Measurements from ENCODE around the gene PDE9A. TPM values are rescaled to one million over a fixed set of nuclear protein-coding genes. Genes with fewer than 3 reads are reported as not detected.

Gene PDE9A
- total RNA-seq, 1 experiment from 2014 or later = 44.8 TPM

DNA sequence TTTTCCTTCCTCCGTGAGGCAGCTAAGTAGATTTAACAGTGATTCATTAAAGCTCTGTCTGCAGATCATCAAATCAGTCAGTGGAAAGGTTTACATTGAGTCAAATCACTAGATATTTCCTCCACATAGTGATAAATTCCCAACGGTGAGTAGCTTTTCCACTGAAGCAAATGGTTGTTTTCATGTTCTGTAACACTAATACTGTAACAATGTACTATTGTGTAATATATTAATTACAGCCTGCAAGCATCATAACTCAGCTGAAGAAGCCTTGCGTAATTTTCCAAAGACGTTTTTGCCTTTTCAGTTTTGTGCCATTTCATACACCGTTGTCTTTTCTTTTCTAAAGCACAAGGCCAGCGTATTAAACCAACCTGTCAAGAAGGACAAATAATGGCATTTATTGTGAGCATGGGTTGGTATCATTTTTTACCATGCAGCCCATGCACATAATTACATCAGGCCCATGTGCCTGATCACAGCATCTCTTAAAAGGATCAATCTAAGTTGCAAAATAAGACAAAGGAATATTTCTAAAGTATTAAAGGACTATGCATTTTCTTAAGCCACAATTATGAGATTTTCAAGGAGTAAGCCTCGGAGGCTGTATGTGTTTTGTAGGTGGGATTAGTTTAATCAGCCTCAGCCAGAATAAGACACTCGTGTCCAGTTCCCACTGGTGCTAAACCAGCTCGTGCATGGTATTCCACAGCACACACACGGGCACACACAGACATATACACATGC is 16.7 kb upstream of the PDE9A start:
- H3K27me3 Mint-ChIP-seq (ENCODE audit: low read depth) = peaks cover under 1% of the 10 kb centered on the region; the same call in 1 of the 2 replicates
- H3K4me3 Mint-ChIP-seq = no peak overlapping the region
- POLR2A ChIA-PET = no interaction called here
- H3K27ac Mint-ChIP-seq = no peak overlapping the region
- CTCF ChIA-PET = interaction anchor here (1.0 to 4.0 kb wide), 4 partner anchors 16 to 43 kb away, joined by 4 to 27 read pairs (median 10); partner anchors contain the start of gene PDE9A
- peaks cover 19% of the 10 kb centered on the region for H3K4me1 Mint-ChIP-seq
- H3K9me3 Mint-ChIP-seq = no peaks in the 10 kb centered on the region
- H3K36me3 Mint-ChIP-seq = no peaks in the 10 kb centered on the region
- DNase-seq (ENCODE audit: low spot score) (no peak), ATAC-seq (no peak)
- TF ChIP-seq TP53 (CRISPR knock-in tag; IDR thresholded peaks at IDR 0.05) (no peak), SMAD4 (CRISPR knock-in tag; IDR thresholded peaks at IDR 0.05) (no peak), NR3C1 (CRISPR knock-in tag; conservative IDR thresholded peaks at IDR 0.05; ENCODE audit: low read depth) (no peak), GABPB1 (CRISPR knock-in tag; IDR thresholded peaks at IDR 0.05) (no peak), ZNF671 (CRISPR knock-in tag; IDR thresholded peaks at IDR 0.05) (no peak), ZNF396 (CRISPR knock-in tag; IDR thresholded peaks at IDR 0.05; ENCODE audit: borderline replicate concordance) (no peak)
- TF ChIP-seq, protein P1, sequence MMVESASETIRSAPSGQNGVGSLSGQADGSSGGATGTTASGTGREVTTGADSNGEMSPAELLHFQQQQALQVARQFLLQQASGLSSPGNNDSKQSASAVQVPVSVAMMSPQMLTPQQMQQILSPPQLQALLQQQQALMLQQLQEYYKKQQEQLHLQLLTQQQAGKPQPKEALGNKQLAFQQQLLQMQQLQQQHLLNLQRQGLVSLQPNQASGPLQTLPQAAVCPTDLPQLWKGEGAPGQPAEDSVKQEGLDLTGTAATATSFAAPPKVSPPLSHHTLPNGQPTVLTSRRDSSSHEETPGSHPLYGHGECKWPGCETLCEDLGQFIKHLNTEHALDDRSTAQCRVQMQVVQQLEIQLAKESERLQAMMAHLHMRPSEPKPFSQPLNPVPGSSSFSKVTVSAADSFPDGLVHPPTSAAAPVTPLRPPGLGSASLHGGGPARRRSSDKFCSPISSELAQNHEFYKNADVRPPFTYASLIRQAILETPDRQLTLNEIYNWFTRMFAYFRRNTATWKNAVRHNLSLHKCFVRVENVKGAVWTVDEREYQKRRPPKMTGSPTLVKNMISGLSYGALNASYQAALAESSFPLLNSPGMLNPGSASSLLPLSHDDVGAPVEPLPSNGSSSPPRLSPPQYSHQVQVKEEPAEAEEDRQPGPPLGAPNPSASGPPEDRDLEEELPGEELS (CRISPR knock-in tag; IDR thresholded peaks at IDR 0.05) = no peak
- TF ChIP-seq, protein P2, sequence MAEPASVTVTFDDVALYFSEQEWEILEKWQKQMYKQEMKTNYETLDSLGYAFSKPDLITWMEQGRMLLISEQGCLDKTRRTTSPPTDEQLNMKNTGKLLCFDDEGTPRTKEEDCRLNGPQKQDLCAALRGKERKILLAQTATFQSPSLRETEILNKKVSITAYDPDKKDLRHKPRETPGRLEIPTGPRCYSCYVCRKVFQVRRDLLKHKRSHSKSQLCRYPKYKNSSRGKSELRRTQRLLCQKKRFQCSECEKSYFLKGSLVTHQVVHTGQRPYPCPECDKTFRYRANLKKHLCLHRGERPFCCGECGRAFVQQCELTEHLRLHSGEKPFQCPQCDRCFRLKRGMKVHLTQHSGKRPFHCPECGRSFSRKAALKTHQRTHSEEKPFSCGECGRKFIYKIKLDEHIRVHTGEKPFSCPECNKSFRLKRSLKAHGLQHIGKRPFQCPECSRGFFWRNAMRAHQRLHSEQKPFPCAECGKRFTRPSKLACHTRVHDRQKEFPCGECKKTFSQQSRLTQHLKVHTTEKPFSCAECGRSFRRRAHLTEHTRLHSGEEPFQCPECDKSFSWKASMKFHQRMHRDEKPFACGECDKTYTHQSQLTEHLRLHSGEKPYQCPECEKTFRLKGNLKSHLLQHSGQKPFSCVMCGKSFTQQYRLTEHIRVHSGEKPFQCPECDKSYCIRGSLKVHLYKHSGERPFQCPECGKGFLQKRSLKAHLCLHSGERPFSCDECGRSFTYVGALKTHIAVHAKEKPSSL (CRISPR knock-in tag; conservative IDR thresholded peaks at IDR 0.05) = no peak
- TF ChIP-seq, protein P3, sequence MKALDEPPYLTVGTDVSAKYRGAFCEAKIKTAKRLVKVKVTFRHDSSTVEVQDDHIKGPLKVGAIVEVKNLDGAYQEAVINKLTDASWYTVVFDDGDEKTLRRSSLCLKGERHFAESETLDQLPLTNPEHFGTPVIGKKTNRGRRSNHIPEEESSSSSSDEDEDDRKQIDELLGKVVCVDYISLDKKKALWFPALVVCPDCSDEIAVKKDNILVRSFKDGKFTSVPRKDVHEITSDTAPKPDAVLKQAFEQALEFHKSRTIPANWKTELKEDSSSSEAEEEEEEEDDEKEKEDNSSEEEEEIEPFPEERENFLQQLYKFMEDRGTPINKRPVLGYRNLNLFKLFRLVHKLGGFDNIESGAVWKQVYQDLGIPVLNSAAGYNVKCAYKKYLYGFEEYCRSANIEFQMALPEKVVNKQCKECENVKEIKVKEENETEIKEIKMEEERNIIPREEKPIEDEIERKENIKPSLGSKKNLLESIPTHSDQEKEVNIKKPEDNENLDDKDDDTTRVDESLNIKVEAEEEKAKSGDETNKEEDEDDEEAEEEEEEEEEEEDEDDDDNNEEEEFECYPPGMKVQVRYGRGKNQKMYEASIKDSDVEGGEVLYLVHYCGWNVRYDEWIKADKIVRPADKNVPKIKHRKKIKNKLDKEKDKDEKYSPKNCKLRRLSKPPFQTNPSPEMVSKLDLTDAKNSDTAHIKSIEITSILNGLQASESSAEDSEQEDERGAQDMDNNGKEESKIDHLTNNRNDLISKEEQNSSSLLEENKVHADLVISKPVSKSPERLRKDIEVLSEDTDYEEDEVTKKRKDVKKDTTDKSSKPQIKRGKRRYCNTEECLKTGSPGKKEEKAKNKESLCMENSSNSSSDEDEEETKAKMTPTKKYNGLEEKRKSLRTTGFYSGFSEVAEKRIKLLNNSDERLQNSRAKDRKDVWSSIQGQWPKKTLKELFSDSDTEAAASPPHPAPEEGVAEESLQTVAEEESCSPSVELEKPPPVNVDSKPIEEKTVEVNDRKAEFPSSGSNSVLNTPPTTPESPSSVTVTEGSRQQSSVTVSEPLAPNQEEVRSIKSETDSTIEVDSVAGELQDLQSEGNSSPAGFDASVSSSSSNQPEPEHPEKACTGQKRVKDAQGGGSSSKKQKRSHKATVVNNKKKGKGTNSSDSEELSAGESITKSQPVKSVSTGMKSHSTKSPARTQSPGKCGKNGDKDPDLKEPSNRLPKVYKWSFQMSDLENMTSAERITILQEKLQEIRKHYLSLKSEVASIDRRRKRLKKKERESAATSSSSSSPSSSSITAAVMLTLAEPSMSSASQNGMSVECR (CRISPR knock-in tag; IDR thresholded peaks at IDR 0.05; ENCODE audit: borderline replicate concordance) = no peak
- TF ChIP-seq, protein P4, sequence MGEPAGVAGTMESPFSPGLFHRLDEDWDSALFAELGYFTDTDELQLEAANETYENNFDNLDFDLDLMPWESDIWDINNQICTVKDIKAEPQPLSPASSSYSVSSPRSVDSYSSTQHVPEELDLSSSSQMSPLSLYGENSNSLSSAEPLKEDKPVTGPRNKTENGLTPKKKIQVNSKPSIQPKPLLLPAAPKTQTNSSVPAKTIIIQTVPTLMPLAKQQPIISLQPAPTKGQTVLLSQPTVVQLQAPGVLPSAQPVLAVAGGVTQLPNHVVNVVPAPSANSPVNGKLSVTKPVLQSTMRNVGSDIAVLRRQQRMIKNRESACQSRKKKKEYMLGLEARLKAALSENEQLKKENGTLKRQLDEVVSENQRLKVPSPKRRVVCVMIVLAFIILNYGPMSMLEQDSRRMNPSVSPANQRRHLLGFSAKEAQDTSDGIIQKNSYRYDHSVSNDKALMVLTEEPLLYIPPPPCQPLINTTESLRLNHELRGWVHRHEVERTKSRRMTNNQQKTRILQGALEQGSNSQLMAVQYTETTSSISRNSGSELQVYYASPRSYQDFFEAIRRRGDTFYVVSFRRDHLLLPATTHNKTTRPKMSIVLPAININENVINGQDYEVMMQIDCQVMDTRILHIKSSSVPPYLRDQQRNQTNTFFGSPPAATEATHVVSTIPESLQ (CRISPR knock-in tag; IDR thresholded peaks at IDR 0.05) = no peak
- TF ChIP-seq, protein P5, sequence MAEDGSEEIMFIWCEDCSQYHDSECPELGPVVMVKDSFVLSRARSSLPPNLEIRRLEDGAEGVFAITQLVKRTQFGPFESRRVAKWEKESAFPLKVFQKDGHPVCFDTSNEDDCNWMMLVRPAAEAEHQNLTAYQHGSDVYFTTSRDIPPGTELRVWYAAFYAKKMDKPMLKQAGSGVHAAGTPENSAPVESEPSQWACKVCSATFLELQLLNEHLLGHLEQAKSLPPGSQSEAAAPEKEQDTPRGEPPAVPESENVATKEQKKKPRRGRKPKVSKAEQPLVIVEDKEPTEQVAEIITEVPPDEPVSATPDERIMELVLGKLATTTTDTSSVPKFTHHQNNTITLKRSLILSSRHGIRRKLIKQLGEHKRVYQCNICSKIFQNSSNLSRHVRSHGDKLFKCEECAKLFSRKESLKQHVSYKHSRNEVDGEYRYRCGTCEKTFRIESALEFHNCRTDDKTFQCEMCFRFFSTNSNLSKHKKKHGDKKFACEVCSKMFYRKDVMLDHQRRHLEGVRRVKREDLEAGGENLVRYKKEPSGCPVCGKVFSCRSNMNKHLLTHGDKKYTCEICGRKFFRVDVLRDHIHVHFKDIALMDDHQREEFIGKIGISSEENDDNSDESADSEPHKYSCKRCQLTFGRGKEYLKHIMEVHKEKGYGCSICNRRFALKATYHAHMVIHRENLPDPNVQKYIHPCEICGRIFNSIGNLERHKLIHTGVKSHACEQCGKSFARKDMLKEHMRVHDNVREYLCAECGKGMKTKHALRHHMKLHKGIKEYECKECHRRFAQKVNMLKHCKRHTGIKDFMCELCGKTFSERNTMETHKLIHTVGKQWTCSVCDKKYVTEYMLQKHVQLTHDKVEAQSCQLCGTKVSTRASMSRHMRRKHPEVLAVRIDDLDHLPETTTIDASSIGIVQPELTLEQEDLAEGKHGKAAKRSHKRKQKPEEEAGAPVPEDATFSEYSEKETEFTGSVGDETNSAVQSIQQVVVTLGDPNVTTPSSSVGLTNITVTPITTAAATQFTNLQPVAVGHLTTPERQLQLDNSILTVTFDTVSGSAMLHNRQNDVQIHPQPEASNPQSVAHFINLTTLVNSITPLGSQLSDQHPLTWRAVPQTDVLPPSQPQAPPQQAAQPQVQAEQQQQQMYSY (CRISPR knock-in tag; IDR thresholded peaks at IDR 0.05) = no peak
- TF ChIP-seq, protein P6, sequence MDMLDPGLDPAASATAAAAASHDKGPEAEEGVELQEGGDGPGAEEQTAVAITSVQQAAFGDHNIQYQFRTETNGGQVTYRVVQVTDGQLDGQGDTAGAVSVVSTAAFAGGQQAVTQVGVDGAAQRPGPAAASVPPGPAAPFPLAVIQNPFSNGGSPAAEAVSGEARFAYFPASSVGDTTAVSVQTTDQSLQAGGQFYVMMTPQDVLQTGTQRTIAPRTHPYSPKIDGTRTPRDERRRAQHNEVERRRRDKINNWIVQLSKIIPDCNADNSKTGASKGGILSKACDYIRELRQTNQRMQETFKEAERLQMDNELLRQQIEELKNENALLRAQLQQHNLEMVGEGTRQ (CRISPR knock-in tag; IDR thresholded peaks at IDR 0.05) = no peak
- TF ChIP-seq, protein P7, sequence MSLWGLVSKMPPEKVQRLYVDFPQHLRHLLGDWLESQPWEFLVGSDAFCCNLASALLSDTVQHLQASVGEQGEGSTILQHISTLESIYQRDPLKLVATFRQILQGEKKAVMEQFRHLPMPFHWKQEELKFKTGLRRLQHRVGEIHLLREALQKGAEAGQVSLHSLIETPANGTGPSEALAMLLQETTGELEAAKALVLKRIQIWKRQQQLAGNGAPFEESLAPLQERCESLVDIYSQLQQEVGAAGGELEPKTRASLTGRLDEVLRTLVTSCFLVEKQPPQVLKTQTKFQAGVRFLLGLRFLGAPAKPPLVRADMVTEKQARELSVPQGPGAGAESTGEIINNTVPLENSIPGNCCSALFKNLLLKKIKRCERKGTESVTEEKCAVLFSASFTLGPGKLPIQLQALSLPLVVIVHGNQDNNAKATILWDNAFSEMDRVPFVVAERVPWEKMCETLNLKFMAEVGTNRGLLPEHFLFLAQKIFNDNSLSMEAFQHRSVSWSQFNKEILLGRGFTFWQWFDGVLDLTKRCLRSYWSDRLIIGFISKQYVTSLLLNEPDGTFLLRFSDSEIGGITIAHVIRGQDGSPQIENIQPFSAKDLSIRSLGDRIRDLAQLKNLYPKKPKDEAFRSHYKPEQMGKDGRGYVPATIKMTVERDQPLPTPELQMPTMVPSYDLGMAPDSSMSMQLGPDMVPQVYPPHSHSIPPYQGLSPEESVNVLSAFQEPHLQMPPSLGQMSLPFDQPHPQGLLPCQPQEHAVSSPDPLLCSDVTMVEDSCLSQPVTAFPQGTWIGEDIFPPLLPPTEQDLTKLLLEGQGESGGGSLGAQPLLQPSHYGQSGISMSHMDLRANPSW (CRISPR knock-in tag; conservative IDR thresholded peaks at IDR 0.05; ENCODE audit: low read depth) = no peak
- TF ChIP-seq, protein P8, sequence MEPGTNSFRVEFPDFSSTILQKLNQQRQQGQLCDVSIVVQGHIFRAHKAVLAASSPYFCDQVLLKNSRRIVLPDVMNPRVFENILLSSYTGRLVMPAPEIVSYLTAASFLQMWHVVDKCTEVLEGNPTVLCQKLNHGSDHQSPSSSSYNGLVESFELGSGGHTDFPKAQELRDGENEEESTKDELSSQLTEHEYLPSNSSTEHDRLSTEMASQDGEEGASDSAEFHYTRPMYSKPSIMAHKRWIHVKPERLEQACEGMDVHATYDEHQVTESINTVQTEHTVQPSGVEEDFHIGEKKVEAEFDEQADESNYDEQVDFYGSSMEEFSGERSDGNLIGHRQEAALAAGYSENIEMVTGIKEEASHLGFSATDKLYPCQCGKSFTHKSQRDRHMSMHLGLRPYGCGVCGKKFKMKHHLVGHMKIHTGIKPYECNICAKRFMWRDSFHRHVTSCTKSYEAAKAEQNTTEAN (CRISPR knock-in tag; IDR thresholded peaks at IDR 0.05) = no peak

All from WTC11 (cell line).